ENCODE results near the gene ADGRD1.

Gene ADGRD1

GRCh38 chr12:131102991-131103668 lies 149.4 kb downstream of the ADGRD1 start:
- DNase-seq (ENCODE audit: low read depth, low spot score), result no peak
- POLR2A ChIA-PET, result no interaction called here
- H3K4me3 ChIP-seq (ENCODE audit: low read depth, low read length), result no peak overlapping the region
- CTCF ChIA-PET, result interaction anchor here (0.9 to 4.7 kb wide), 5 partner anchors 12 to 749 kb away, joined by 3 to 72 read pairs (median 30); partner anchors contain the start of gene MMP17
- TF ChIP-seq, protein P1, sequence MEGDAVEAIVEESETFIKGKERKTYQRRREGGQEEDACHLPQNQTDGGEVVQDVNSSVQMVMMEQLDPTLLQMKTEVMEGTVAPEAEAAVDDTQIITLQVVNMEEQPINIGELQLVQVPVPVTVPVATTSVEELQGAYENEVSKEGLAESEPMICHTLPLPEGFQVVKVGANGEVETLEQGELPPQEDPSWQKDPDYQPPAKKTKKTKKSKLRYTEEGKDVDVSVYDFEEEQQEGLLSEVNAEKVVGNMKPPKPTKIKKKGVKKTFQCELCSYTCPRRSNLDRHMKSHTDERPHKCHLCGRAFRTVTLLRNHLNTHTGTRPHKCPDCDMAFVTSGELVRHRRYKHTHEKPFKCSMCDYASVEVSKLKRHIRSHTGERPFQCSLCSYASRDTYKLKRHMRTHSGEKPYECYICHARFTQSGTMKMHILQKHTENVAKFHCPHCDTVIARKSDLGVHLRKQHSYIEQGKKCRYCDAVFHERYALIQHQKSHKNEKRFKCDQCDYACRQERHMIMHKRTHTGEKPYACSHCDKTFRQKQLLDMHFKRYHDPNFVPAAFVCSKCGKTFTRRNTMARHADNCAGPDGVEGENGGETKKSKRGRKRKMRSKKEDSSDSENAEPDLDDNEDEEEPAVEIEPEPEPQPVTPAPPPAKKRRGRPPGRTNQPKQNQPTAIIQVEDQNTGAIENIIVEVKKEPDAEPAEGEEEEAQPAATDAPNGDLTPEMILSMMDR (IDR thresholded peaks at IDR 0.05; ENCODE audit: insufficient read depth, low read length, missing control alignments), result no peak

DNA sequence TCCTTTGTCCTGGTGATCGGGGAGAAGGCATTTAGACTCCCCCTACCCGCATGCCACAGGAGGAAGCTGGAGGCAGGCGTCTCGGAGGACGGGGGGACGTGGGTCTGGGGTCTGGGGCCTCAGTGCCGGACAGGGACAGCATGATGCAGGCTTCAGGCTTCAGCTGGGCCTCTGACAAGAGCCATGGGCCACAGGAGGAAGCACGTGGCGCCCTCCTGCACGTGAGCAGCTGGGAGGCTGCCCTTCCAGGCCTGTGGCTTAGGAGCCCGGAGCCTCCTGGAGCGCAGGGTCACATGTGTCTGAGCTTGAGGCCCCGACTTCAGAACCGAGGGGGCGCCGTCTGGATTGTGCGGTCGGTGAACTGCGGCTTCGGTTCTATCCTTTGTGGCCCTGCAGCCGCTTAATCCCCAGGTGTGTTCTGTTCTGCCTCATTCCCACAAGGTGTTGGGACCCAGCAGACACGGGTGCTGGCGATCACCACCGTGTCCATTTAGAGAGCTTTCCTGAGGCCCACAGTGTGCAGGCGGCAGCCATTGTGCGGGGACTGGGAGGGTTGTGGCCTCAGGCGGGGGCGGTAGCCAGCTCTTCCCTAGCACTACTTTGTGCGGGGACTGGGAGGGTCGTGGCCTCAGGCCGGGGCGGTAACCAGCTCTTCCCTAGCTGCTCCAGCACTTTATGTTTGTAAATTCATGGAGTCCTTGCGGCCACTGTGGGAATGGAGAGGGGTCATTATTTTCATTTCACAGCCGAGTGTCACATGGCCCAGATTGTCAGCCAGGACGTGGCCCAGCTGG lies 150.2 kb downstream of the ADGRD1 start:
- no peak overlapping the region for H3K4me3 ChIP-seq (ENCODE audit: low read depth, low read length)
- ChIA-PET POLR2A (no interaction called here), CTCF (interaction anchor here (0.9 to 4.7 kb wide), 11 partner anchors 11 to 899 kb away, joined by 3 to 72 read pairs (median 5); partner anchors contain the start of gene MMP17)
- TF ChIP-seq, protein P1 (IDR thresholded peaks at IDR 0.05; ENCODE audit: insufficient read depth, low read length, missing control alignments), result no peak
- DNase-seq (ENCODE audit: low read depth, low spot score), result no peak

DNA sequence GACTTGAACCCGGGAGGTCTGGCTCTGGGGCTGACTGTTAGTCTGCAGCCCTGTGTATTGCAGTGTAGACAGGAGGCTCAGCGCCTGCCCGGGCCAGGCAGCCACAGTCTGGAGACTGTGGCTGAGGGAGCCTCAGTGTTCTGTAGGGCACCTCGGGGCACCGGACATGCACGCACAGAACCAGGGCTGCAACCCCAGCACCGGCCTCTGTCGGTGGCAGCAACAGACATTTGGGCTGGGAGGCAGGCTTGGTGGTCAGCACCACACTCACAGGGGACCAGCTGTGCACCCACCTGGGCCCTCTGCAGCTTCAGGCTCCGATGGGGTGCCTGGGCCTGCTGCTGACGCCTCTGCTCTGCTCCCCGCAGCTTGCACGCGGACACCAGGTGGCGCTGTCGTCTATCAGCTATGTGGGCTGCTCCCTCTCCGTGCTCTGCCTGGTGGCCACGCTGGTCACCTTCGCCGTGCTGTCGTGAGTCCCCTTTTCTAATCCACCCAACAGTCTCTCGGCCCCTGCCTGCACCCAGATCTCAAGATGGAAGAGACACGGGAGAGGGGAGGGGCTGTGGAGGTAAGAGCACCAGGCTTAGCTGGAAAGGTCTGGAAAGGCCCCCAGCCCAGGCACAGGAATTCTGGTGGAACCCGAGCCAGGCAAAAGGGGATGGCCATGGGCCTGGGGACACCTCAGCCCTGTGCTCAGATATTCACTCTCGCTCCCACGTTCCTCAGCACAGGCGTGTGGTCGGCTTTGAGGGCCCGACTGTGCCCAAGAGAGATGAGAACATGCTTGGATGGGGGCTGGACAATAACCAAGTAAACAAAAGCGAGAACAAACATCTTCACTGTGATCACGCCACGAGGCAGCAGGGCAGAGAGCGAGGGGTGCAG lies 151.0 kb downstream of the ADGRD1 start:
- ChIA-PET POLR2A (no interaction called here), CTCF (interaction anchor here (1.0 to 4.7 kb wide), 12 partner anchors 10 to 898 kb away, joined by 3 to 72 read pairs (median 5); partner anchors contain the start of gene MMP17)
- no peak for DNase-seq (ENCODE audit: low read depth, low spot score)
- 0 out of 2 replicates have a peak overlapping the region, but pooled peaks have one; percentile 12 for H3K4me3 ChIP-seq (ENCODE audit: low read depth, low read length)
- TF ChIP-seq, protein P1 (IDR thresholded peaks at IDR 0.05; ENCODE audit: insufficient read depth, low read length, missing control alignments), result peak; percentile 98

- ChIA-PET CTCF (interaction anchor here (1.0 to 4.7 kb wide), 9 partner anchors 10 to 897 kb away, joined by 3 to 72 read pairs (median 5); partner anchors contain the start of gene MMP17), POLR2A (no interaction called here)
- no peak overlapping the region for H3K4me3 ChIP-seq (ENCODE audit: low read depth, low read length)
- no peak for DNase-seq (ENCODE audit: low read depth, low spot score)
- TF ChIP-seq, protein P1 (IDR thresholded peaks at IDR 0.05; ENCODE audit: insufficient read depth, low read length, missing control alignments), result no peak
Observed at GRCh38 chr12:131105351-131105735, 151.6 kb downstream of the ADGRD1 start.

DNA sequence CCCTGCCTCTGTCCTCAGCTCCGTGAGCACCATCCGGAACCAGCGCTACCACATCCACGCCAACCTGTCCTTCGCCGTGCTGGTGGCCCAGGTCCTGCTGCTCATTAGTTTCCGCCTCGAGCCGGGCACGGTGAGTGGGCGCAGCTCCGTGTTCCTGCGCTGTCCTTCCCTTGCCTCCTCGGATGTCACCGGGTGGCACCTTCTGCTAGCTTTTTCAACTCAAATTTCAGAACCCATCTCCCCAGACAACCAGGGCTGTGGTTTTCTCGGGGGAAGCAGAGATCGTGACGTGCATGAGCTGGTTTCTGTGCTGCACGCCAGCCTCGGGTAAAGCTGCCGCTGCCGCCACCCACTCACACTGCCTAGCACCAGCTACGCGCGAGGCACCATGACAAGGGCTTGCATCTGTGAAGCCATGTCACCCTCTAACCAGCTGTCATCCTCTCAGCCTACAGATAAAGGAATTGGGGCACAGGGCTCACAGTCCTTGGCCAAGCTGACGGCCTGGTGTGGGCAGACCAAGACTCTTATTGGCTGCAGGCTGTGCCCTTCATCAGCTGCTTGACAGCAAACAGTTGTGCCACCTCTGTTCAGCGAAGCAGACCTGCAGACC lies 152.1 kb downstream of the ADGRD1 start:
- TF ChIP-seq, protein P1 (IDR thresholded peaks at IDR 0.05; ENCODE audit: insufficient read depth, low read length, missing control alignments), result no peak
- CTCF ChIA-PET, result interaction anchor here (1.2 to 4.7 kb wide), 8 partner anchors 9 to 897 kb away, joined by 3 to 72 read pairs (median 8); partner anchors contain the start of gene MMP17
- DNase-seq (ENCODE audit: low read depth, low spot score), result no peak
- POLR2A ChIA-PET, result no interaction called here
- H3K4me3 ChIP-seq (ENCODE audit: low read depth, low read length), result no peak overlapping the region

Data from AG04449 (cell line).